Vagina (tissue), 2 donors: ENCODE results near the gene PHLPP2. TPM values are rescaled to one million over a fixed set of nuclear protein-coding genes. Genes with fewer than 3 reads are reported as not detected.
A peak's percentile ranks its signal among the peaks of the same experiment; 100 is the strongest.

Experiments used
- DNase-seq, 2 donors: peaks; one replicate each; pipeline ENCODE4 v3.0.0-alpha.2; 2017; ENCODE audit errors: extremely low spot score in 2 of 2
- H3K27ac ChIP-seq: fragments of 200-600 bp; sonication (generic); one replicate; pipeline ENCODE4 v1.5.1; 2019
- H3K27me3 ChIP-seq: fragments of 200-600 bp; sonication (generic); one replicate; pipeline ENCODE4 v1.5.1; 2019
- H3K36me3 ChIP-seq, 2 donors: fragments of 200-600 bp; sonication (generic); one replicate each; pipeline ENCODE4 v1.5.1; 2017 to 2019
- H3K4me1 ChIP-seq: fragments of 200-600 bp; sonication (generic); one replicate; pipeline ENCODE4 v1.5.1; 2019
- H3K4me3 ChIP-seq, 2 donors: fragments of 200-600 bp; sonication (generic); 1 replicate in 1 of 2; 2 replicates in 1 of 2; pipeline ENCODE4 v1.5.1; 2016 to 2019
- H3K9me3 ChIP-seq: fragments of 200-600 bp; sonication (generic); one replicate; pipeline ENCODE4 v1.5.1; 2019
- CTCF ChIP-seq, 3 experiments: fragments of 450-650 bp in 2 of 3; fragments of 200-600 bp in 1 of 3; sonication (generic) in 1 of 3; IDR thresholded peaks; one replicate each; pipeline ENCODE4 v1.5.1; 2017 to 2019; ENCODE audit warnings: antibody characterized with exemption in 3 of 3, mild to moderate bottlenecking in 2 of 3, moderate library complexity in 2 of 3
- POLR2A ChIP-seq, 2 donors: fragments of 450-650 bp; IDR thresholded peaks; one replicate each; pipeline ENCODE4 v1.6.1; 2017; ENCODE audit warnings: antibody characterized with exemption in 2 of 2, mild to moderate bottlenecking in 2 of 2, moderate library complexity in 2 of 2
- POLR2AphosphoS5 ChIP-seq, 2 donors: sonication (generic); formaldehyde crosslinking; IDR thresholded peaks; one replicate each; pipeline ENCODE4 v1.9.0; 2017; ENCODE audit warnings: antibody characterized with exemption in 2 of 2, mild to moderate bottlenecking in 2 of 2, low read depth in 1 of 2; ENCODE audit not compliant: insufficient read depth in 1 of 2
- intact Hi-C: fragments of 100-400 bp; cut with DNase I; formaldehyde crosslinking; loops from one replicate; pipeline ENCODE4 v1.15.1; 2023
- total RNA-seq: library from RNA; depleted of rRNA; stranded (reverse); fragments of >200 nt; gene quantifications from one replicate; pipeline ENCODE4 v1.2.3, GENCODE V29; 2016

Gene PHLPP2
- total RNA-seq, 1 donor from 2014 or later = 6.4 TPM

GRCh38 chr16:71746442-71747046, 22.0 kb upstream of the PHLPP2 start:
- intact Hi-C loops = no loop called here
- H3K36me3 ChIP-seq = peaks cover 0 to 66% of the 10 kb centered on the region in 2 donors
- H3K27ac ChIP-seq = no peak overlapping the region
- H3K4me1 ChIP-seq = no peaks in the 10 kb centered on the region
- H3K4me3 ChIP-seq = no peak overlapping the region
- no peaks in the 10 kb centered on the region for H3K9me3 ChIP-seq
- no peaks in the 10 kb centered on the region for H3K27me3 ChIP-seq
- DNase-seq = no peak
- TF ChIP-seq POLR2AphosphoS5 (IDR thresholded peaks at IDR 0.05; ENCODE audit: insufficient read depth in 1 of 2, low read depth in 1 of 2) = no peak
- peak in 1 of 3 experiments; percentile 37 for TF ChIP-seq CTCF (IDR thresholded peaks at IDR 0.05)

- Histone ChIP-seq H3K9me3 (no peaks in the 10 kb centered on the region), H3K4me1 (no peaks in the 10 kb centered on the region), H3K36me3 (peaks cover 0 to 50% of the 10 kb centered on the region in 2 donors), H3K27me3 (no peaks in the 10 kb centered on the region), H3K4me3 (no peak overlapping the region), H3K27ac (no peak overlapping the region)
- intact Hi-C loops = no loop called here
- no peak for TF ChIP-seq POLR2AphosphoS5 (IDR thresholded peaks at IDR 0.05; ENCODE audit: insufficient read depth in 1 of 2, low read depth in 1 of 2)
- no peak for DNase-seq
Observed at GRCh38 chr16:71738855-71739254, 14.4 kb upstream of the PHLPP2 start.

GRCh38 chr16:71737501-71737900, 13.0 kb upstream of the PHLPP2 start:
- H3K4me1 ChIP-seq = no peaks in the 10 kb centered on the region
- H3K27me3 ChIP-seq = no peaks in the 10 kb centered on the region
- TF ChIP-seq CTCF (IDR thresholded peaks at IDR 0.05) (no peak), POLR2A (IDR thresholded peaks at IDR 0.05) (no peak), POLR2AphosphoS5 (IDR thresholded peaks at IDR 0.05; ENCODE audit: insufficient read depth in 1 of 2, low read depth in 1 of 2) (no peak)
- intact Hi-C loops = no loop called here
- no peak overlapping the region for H3K27ac ChIP-seq
- H3K4me3 ChIP-seq = no peak overlapping the region
- peaks cover 0 to 56% of the 10 kb centered on the region in 2 donors for H3K36me3 ChIP-seq
- DNase-seq = no peak
- H3K9me3 ChIP-seq = no peaks in the 10 kb centered on the region

- no peak for DNase-seq
- intact Hi-C loops = no loop called here
- Histone ChIP-seq H3K36me3 (peaks cover 0 to 68% of the 10 kb centered on the region in 2 donors), H3K9me3 (no peaks in the 10 kb centered on the region), H3K4me1 (no peaks in the 10 kb centered on the region), H3K27ac (no peak overlapping the region), H3K27me3 (no peaks in the 10 kb centered on the region), H3K4me3 (no peak overlapping the region)
- no peak for TF ChIP-seq POLR2AphosphoS5 (IDR thresholded peaks at IDR 0.05; ENCODE audit: insufficient read depth in 1 of 2, low read depth in 1 of 2)
- no peak for TF ChIP-seq CTCF (IDR thresholded peaks at IDR 0.05)
- TF ChIP-seq POLR2A (IDR thresholded peaks at IDR 0.05) = no peak
Observed at GRCh38 chr16:71734511-71734910, 10.0 kb upstream of the PHLPP2 start.

- intact Hi-C loops = no loop called here
- no peak overlapping the region for H3K4me3 ChIP-seq
- no peaks in the 10 kb centered on the region for H3K27me3 ChIP-seq
- peaks cover 0 to 48% of the 10 kb centered on the region in 2 donors for H3K36me3 ChIP-seq
- H3K4me1 ChIP-seq = no peaks in the 10 kb centered on the region
- no peak for TF ChIP-seq CTCF (IDR thresholded peaks at IDR 0.05)
- no peak for TF ChIP-seq POLR2AphosphoS5 (IDR thresholded peaks at IDR 0.05; ENCODE audit: insufficient read depth in 1 of 2, low read depth in 1 of 2)
- TF ChIP-seq POLR2A (IDR thresholded peaks at IDR 0.05) = no peak
- no peak overlapping the region for H3K27ac ChIP-seq
- DNase-seq = no peak
- no peaks in the 10 kb centered on the region for H3K9me3 ChIP-seq
Observed at GRCh38 chr16:71732587-71732986, 8.1 kb upstream of the PHLPP2 start.
